Glomerular visceral epithelial cell (primary cell): Measurements from ENCODE around the gene SNTG2.

Experiments
- DNase-seq: peaks from one replicate; pipeline ENCODE4 v3.0.0-alpha.2; 2016; ENCODE audit errors: extremely low spot score

The SNTG2 gene

GRCh38 chr2:1147873-1148612 lies 197.4 kb downstream of the SNTG2 start:
- no peak for DNase-seq

GRCh38 chr2:1150724-1151511 lies 200.3 kb downstream of the SNTG2 start:
- no peak for DNase-seq

DNA sequence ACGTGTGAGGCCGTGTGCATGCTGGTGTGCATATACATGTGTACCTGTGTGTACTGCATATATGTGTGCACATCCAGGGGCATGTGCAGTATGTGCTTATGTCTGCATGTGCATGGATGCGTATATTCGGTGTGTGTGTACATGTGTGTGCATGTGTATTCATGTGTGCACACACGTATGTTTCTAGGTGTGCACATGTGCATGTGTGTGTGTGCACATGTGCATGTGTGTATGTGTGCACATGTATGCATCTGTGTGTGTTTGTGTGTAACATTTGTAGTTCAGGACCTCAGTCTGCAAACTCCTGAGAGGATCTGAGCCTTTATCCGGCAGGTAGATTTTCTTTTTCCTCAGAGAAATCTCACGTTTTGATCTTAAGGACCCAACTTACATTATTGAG lies 201.7 kb downstream of the SNTG2 start:
- DNase-seq = no peak

- DNase-seq = no peak
Observed at GRCh38 chr2:1153920-1154319, 203.3 kb downstream of the SNTG2 start.

DNA sequence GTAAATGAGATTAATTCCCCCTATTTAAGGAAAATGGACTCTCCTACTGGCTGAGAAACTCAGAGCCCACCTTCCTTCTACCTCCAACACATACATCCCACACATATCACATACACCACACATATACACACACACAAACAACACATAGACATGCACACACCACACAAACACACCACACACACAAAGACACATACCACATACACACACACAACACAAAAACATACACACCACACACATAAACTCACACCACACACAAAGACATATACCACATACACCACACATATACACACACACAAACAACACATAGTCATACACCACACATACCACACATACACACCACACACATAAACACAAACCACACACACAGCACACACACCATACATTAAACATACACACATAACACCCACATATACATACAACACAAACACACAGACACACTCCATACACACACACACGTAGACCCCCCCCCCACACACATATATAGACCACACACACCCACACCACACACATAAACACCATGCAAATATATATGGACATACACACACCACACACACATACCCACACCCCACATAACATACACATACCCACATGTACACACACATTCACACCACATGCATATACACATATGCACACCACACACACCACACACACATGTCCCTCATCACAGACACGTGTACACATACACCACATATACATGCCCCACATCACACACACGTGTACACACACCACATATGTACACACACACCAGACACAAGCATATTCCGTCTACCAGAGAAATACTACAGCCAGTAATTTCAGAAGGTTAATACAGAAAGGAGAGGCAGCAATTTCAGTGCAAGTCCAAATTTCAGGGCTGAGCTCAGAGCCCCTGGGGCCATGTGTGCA lies 204.3 kb downstream of the SNTG2 start:
- no peak for DNase-seq

- DNase-seq = no peak
Observed at GRCh38 chr2:1156059-1156458, 205.4 kb downstream of the SNTG2 start.

GRCh38 chr2:1156531-1156930 lies 205.9 kb downstream of the SNTG2 start:
- DNase-seq = no peak

GRCh38 chr2:1157107-1157506 lies 206.5 kb downstream of the SNTG2 start:
- no peak for DNase-seq

- DNase-seq = no peak
Observed at GRCh38 chr2:1159013-1159412, 208.4 kb downstream of the SNTG2 start.

GRCh38 chr2:1162246-1162645 lies 211.6 kb downstream of the SNTG2 start:
- DNase-seq = no peak

DNA sequence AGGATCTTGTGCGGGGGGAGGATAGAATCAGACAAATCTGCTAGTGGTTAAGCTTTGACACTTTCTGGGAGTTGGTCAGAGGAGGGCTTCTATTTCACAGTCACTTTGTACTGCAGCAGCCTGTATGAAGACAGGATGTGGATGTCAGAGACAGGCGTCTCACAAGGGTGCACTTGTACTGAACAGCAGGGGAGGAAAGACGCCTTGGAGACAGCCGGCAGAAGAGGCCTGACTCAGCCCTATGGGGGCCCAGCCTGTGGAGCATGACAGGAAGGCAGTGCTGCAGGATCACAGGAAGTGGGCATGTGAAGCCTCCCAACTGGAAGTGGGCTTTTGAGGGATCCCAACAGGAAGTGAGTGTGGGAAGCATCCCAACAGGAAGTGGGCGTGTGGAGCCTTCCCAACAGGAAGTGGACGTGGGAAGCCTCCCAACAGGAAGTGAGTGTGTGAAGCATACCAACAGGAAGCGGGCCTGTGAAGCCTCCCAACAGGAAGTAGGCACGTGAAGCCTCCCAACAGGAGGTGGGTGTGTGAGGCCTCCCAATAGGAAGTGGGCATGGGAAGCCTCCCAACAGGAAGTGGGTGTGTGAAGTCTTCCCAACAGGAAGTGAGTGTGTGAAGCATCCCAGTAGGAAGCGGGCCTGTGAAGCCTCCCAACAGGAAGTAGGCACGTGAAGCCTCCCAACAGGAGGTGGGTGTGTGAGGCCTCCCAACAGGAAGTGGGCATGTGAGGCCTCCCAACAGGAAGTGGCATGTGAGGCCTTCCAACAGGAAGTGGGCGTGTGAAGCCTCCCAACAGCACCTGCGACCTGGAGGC lies 212.3 kb downstream of the SNTG2 start:
- peak; percentile 52 for DNase-seq

- no peak for DNase-seq
Observed at GRCh38 chr2:1166976-1167375, 216.3 kb downstream of the SNTG2 start.

DNA sequence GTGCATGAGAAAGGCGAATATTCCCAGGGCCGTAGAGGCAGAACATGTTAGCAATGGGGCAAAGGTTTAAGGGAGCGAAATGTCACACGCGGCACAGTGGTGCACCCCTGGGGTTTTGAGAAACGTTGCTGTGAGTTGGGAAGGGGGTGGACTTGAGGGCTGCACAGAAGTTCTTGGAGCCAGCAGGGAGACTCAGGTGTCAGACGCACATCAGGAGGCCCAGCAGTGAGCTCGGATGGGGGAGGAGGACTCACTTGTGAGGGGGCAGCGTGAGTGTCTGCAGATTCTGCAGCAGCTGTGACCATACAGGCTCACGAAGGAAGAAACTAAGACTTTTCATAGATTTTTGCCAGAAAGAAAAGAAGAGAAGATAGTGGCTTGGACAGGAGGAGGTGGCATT lies 218.2 kb downstream of the SNTG2 start:
- no peak for DNase-seq

DNA sequence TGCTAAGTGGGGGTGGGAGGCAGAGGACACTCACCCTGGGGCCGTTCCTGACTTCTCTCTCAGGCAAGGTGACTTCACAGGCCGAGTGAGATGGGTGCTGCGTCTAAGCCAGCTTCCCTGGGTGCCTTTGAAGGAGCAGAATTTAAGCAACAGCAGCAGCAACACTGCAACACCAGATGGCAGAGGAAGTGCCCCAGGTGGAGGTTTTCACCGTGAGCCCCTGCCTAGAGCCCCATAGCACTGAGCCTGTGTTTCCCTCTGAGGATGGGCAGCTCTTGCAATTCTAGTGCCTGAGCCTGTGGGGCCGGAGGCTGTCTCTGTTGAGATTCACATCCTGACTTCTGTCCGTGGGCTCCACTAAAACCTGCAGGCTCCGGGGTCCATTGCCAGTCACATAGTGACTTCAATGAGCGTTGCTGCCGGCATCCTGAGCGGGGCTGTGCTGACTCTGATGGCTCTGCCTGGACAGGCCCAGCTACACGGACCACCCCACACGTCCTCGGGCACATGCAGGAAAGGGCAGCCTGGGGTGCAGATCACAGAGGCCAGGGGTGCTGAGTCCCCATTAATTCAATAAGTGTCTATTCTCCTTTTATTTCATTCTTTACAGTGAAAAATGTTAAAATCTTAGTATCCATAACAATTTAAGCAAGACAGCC lies 218.8 kb downstream of the SNTG2 start:
- DNase-seq = no peak

- no peak for DNase-seq
Observed at GRCh38 chr2:1170241-1170640, 219.6 kb downstream of the SNTG2 start.

- DNase-seq = no peak
Observed at GRCh38 chr2:1170711-1171110, 220.1 kb downstream of the SNTG2 start.

GRCh38 chr2:1173528-1173927 lies 222.9 kb downstream of the SNTG2 start:
- DNase-seq = no peak

- DNase-seq = no peak
Observed at GRCh38 chr2:1181893-1182292, 231.2 kb downstream of the SNTG2 start.

DNA sequence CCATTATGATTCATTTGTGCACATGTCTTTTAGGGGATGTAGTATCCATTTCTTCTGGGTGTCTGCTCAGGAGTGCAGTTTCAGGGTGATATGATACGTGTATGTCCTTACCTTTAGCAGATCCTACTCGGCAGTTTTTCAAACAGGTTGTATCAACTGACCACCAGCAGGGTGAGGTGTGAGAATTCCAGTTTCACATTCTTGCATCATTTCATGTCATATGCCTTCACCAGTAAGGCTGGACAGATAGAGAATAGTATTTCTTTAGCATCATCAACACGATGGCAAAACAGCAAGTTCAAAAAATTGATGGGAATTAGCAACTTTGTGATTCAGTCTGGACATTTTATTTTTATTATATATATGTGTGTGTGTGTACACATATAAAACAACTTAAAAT lies 232.7 kb downstream of the SNTG2 start:
- no peak for DNase-seq

DNA sequence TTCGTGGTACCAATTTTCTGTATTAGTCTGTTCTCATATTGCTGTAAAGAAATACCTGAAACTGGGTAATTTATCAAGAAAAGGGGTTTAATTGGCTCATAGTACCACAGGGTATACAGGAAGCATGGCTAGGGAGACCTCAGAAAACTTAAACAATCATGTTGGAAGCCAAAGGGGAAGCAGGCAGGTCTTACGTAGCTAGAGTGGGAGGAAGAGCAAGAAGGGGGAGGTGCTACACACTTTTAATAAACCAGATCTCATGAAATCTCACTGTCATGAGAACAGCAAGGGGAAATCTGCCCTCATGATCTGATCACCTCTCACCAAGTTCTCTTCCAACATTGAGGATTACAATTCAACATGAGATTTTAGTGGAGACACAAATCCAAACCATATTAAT lies 235.8 kb downstream of the SNTG2 start:
- no peak for DNase-seq

DNA sequence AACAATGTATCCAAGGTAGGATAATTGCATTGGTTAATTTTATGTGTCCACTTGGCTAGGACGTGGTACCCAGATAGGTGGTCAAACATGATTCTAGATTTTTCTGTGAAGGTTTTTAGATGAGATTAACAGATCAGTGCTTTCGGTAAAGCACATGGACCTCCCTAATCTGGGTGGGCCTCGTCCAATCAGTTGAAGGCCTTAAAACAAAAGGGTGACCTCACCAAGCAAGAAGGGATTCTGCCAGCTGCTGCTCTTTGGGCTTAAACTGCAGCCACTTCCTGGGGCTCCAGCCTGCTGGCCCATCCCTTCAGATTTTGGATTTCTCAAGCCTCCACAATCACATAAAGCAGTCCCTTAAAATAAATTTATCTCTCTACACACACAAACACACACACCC lies 236.5 kb downstream of the SNTG2 start:
- no peak for DNase-seq
